ENCODE measurements around the gene GMEB2.
"Not testable (repeated sequence)": the region's sequence is repeated elsewhere in the genome, so short reads cannot be mapped to it uniquely, and the experiment has no call there.

The GMEB2 gene

DNA sequence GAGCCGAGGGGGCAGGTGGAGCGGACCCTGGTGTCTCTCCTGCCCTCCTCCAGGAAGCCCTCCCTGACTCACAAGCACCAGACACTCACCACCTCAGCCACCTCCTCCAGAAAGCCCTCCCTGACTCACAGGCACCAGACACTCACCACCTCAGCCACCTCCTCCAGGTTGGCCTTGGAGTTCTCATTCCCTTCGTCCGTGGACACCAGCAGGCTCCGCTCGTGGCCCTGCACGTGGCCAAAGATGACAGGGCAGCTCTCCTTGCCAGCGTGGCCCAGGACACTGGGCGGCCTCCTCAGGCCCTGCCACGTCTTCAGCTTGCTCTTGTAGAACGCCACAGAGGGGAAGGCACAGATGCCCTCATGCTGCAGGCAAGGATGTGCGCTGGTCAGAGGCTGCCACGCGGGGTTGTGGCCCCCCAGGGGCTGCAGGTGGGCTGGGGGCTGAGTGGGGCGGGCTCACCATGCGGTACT is 66.5 kb downstream of the GMEB2 start:
- DNase-seq (ENCODE audit: low read depth in 2 of 2) = no peak

DNA sequence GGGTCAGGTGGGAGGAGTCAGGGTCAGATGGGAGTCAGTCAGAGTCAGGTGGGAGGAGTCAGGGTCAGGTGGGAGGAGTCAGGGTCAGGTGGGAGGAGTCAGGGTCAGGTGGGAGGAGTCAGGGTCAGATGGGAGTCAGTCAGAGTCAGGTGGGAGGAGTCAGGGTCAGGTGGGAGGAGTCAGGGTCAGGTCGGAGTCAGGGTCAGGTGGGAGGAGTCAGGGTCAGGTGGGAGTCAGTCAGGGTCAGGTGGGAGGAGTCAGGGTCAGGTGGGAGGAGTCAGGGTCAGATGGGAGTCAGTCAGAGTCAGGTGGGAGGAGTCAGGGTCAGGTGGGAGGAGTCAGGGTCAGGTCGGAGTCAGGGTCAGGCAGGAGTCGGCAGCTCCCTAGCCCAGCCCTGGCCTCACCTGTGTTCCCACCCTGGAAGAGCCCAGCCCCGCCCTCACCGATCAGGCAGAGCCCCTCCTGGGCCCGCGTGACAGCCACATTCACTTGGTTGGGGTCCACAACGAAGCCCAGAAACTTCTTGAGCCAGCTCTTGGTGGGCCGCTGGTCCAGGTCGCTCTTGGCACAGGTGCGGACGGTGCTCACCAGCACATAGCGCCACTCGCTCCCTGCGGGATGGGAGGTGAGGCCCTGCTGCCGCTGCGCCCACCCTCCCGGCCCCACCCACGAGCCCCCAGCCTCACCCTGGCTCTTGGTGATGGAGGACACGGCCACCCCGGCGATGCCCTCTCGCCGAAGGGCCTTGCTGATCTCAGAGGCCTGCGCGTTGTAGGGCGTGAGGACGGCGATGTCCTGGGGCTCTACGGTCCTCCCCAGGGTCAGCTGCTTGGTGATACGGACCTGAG is 67.2 kb downstream of the GMEB2 start:
- DNase-seq (ENCODE audit: low read depth in 2 of 2) = not testable (repeated sequence)

DNA sequence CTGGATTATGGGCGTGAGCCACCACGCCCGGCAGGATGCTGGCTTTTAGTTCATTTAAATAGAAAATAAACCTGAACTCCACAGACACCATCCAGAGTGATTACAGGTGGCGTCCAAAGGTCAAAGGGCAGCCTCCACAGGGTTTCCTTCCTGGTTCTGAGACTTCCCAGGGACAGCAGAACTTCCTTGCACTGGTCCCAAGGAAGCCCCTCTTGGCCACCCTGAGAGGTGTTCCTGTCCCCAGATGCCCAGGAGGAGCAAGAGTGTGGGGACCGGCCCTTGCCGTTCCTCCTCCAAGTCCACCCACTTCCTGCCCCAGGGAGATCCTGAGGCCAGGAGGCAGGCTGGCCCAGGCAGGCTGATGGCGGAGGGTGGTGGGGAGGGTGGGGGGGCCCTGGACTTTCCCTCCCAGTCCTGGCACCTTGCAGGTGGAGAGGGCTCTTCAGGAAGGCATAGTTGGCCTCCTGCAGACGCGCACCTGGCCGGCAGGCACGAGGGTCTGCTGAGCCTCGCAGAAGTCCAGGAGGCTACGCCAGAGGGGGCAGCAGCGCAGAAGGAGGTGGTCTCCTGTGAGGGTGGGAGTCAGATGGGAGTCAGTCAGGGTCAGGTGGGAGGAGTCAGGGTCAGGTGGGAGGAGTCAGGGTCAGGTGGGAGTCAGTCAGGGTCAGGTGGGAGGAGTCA is 68.0 kb downstream of the GMEB2 start:
- no peak for DNase-seq (ENCODE audit: low read depth in 2 of 2)

DNA sequence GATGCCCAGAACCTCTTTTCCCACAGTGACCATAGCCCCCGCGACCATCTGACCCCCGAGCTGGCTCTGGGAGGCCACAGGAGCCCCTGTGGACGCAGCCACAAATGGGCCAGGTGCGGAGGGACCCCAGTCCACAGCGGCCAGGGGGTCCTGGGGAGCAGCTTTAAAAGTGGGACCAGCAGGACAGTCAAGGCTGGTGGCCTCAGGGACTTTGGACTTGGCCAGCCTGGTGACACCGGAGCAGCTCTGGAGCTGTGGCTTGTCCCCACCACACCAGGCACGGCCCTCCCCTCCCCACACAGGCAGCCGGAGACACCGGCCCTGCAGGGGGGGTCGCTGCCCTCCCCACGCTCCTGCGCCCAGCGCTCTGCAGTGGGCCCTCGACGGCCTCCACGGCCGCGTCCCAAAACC is 69.4 kb downstream of the GMEB2 start:
- DNase-seq (ENCODE audit: low read depth in 2 of 2) = no peak

DNA sequence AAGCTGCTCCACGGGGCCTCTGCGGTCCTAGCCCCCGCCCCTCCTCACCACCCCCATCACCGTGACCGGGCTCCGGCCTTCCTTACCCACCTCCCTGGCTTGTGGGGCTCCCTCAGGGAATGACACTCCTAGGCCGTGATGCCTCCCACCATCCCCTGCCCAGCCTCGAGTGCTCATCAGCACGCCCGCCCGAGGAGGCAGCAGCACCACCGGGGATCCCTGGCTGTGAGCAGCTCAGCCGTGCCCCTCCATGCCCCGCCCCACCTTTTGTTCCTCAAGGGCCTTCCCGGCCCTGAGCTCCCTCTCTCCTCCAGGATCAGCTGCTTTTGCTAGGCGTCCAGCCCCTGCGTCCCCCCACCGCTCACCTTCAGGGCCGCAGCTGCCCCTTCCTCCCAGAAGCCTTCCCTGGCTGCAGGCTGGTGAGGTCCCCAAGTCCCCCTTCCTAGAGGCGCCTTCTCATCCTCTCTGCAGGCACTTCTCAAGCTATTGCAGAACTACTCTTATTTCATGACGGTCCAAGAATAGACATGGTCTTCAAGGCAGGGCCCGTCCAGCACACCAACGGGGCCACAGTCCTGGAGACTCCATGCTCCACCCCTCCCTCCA is 69.9 kb downstream of the GMEB2 start:
- DNase-seq (ENCODE audit: low read depth in 2 of 2) = no peak

DNA sequence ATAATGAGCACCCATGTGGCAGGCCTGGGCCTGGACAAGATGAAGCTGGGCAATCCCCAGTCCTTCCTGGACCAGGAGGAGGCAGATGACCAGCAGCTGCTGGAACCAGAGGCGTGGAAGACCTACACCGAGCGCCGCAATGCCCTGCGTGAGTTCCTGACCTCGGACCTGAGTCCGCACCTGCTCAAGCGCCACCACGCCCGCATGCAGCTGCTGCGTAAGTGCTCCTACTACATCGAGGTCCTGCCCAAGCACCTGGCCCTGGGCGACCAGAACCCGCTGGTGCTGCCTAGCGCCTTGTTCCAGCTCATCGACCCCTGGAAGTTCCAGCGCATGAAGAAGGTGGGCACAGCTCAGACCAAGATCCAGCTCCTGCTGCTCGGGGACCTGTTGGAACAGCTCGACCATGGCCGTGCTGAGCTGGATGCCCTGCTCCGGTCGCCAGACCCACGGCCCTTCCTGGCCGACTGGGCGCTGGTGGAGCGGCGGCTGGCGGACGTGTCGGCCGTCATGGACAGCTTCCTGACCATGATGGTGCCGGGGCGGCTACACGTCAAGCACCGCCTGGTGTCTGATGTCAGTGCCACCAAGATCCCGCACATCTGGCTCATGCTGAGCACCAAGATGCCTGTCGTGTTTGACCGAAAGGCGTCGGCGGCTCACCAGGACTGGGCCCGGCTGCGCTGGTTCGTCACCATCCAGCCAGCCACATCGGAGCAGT is 71.1 kb downstream of the GMEB2 start:
- DNase-seq (ENCODE audit: low read depth in 2 of 2) = no peak

DNA sequence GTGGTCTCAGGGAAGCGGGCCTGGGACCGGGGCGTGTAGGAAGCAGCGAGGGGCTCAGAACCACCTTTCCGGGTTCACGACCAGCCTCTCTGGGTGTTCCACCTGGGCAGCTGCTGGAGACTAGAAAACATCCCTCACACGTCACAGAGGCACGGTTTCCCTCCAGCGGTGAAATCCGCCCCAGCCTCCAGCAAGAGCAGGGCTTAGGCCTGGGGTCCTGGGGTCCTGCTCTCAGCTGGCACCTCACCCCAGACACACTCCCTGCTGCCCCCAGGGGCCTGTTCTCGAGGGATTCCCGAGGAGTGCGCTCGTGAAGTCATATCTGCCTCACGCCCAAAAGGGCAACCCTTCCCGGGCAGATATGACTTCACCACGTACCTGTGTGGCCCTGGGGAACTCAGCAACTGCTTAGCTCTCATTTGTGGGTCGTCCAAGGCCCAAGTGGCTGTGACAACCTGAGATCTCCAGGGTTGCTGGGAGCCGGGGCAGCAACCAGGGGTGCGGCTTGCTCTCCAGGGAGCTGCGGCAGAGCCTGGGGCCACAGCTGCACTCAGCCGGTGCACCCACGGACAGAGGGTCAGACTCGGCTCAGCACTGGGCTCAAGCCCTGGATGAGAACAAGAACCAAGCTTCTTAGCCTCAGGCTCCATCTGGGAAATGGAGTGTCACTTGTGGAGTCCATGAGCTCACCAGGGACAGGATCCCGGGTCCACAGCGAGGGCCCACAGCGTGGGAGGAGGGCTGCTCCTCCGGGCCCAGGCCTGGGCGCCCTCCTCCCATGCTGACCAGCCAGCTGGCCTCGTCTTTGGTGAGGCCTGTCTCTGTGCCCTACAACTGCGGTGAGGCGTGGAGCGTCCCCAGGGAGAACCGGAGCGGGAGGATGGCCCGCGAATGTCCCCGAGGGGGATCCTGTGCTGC is 72.3 kb downstream of the GMEB2 start:
- no peak for DNase-seq (ENCODE audit: low read depth in 2 of 2)

DNA sequence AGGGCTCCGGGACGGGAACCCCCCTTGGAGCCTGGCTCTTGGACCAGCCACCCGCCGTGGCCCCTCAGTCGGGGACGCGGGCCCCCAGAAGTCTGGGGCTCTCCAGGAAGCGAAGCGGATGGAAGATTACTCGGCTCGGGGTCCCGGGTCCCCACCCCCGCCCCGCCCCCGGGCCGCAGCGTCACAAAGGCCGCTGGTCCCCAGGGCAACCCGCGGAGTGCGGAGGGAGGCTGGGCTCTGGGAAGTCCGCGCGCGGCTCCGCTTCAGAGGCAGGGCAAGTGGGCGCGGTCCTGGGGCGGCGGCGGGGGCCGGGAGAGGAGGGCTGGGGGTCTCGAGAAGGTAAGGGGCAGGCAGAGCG is 73.0 kb downstream of the GMEB2 start, which contains the start of gene FNDC11:
TSS of gene FNDC11 (plus strand) at position 227 of the 358 bp plus-strand sequence. CDS start 1,505 bp downstream, outside the sequence.
- DNase-seq (ENCODE audit: low read depth in 2 of 2) = peak in 1 of 2 donors; percentile 48

DNA sequence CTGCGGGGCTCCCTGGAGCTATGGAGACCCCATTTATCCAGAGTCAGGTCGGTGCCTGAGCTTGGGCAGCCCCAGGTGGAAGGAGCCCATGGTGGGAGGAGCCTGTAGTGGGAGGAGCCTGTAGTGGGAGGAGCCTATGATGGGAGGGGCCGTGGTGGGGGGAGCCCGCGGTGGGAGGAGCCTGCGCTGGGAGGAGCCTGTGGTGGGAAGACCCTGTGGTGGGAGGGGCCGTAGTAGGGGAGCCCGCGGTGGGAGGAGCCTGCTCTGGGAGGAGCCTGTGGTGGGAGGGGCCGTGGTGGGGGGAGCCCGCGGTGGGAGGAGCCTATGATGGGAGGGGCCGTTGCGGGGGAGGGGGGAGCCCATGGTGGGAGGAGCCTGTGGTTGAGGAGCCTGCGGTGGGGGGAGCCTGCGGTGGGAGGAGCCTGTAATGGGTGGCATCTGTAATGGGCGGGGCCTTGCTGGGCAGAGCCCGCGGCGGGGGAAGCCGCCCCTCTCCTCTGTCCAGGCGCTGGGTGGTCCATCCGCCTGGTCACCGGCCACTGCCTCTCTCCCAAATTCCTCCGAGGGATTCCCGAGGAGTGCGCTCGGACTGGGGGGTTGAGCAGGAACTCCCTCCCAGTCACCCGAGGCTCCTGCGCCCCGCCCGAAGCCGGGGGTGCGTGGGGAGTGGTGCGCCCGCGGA is 73.5 kb downstream of the GMEB2 start:
- DNase-seq (ENCODE audit: low read depth in 2 of 2) = peak; percentile 61 to 78

DNA sequence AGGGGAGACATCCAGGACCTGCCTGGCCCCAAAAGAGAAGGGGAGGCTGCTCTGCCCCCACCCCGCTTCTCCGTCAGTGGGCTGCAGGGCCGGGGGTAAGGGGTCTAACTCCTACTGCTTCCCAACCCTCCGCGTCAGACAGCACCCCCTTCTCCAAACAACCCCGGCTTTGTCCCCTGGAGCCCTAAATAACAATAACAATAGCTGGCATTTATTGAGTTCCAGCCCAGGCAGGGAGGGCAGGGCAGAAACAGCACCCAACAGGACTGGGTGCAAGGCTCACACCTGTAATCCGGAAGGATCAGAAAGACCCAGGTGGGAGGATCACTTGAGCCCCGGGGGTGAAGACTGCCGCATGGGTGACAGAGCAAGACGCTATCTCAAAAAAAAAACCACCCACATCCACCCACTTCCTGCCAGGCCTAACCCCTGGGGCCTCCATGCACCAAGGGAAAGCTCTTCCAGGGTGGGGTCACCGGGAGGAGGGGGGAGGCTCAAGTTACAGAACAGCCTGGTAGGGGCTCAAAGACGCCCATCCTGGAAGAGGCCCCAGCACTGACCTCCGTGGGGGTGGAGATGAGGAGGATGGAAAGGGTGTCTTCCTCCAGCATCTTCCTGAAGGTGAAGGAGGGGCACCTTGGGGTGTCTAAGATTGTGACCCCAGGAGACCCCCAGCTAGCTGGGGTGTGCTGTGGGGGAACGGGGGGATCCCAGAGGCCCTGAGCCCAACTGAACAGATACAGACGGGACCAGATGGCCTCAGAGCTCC is 74.2 kb downstream of the GMEB2 start:
- DNase-seq (ENCODE audit: low read depth in 2 of 2) = peak in 1 of 2 donors; percentile 27

DNA sequence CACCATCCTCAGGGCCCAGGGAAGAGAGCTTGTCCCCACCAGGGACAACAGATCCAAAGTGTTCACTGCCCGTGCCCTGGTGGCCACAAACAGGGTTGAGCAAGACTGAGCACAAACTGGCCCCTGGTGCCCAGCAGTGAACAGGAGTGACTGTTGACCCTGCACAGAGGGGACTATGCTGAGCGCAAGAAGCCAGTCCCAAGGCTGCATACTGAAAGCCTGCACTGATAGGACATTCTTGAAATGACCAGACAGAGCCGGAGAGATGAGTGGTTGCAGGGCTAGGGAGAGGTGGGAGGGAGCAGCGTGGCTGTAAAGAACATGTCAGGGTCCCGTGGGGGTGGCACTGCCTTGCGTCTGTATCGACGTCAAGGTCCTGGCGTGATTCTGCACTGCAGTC is 75.8 kb downstream of the GMEB2 start:
- no peak for DNase-seq (ENCODE audit: low read depth in 2 of 2)

DNA sequence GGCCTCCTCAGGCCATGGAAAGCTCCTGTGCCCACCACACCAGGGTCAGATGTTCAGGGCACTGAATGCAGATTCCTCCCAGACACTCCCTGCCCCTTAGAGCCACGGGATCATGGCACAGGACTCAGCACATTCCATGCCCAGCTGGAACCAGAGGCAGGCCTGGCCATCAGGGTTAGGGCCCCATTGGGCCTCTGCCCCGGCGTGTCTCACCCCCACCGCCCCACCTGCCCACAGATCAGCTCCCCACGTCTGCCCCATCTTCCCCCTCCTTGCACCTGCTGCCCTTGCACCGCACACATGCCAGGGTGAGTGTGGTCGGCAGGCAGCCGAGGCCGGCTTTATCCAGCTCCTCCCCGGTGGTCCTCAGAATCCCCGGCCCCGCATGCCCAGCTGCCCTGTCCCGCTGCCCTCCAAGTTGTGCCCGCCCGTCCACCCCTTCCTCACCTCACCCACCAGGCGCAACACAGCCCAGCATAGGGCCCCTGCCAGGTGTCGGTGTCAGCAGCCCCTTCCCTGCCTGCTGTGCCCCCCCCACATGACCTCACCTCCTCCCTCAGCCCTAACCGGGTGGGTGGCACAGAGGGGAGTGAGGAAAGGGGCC is 77.1 kb downstream of the GMEB2 start:
- DNase-seq (ENCODE audit: low read depth in 2 of 2) = no peak

DNA sequence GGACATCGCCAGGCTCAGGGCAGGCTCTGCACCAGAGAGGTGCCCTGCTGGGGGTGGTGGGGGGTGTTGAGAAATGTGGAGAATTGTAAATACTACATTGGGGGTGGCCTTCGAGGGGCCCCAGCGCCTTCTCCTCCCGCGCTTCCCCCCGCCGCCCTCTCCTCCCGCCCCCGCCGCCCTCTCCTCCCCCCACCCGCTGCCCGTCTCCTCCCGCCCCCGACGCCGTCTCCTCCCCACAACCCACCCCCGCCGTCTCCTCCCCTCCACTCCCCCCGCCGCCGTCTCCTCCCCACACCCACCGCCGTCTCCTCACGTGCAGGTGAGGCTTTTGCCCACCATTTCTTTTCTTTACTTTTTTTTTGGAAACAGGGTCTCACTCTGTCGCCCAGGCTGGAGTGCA is 77.9 kb downstream of the GMEB2 start:
- DNase-seq (ENCODE audit: low read depth in 2 of 2) = no peak

DNA sequence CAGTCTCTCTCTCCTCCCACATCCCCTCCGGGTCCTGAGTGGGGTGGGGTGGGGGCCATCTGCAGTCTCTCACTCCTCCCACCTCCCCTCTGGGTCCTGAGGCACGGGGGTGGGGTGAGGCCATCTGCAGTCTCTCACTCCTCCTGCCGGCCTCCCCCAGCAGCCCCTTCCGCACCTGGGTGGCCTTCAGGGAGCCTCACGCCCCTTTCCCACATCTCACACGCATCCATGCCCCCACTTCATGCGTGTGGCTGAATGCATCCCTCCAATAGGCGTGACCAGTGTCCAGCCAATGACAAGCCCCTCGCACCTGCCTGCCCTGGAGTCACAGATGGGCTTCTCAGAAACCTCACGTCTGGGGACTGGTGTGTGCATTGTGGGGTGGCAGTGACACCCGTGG is 78.4 kb downstream of the GMEB2 start:
- DNase-seq (ENCODE audit: low read depth in 2 of 2) = no peak

DNA sequence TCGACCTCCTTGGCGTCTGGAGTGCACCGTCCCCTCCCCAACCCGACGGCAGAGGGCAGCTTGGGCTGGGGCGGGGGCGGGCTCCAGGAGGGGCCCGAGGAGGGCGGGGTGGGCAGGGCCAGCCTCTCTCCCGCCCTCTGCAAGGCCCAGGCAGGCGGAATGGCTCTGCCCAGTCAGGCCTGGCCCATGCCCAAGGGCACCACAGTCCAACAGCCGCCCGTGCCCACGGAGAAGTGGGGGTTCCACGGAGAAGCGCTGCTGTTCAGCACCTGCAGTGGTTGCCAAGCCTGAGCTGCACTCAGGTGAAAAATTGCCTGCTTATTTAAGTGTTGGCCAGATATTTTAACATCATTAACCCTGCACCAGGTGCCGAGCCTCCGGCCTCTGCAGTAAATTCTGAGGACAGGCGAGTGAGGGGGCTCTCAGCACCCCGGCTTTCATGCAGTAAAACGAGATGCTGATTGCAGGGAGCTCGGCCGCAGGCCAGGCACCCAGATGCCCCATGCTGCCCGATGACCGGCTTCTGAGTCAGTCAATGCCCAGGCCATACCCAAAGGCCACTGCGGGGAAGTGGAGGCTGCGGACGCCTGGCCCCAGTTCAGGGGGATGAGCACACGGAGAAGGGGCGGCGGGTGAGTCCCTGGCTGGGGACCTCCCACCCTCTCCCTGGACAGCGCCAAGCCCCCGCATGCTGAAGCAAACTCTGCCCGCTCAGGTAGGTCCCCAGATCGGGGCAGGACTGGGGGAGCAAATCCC is 79.0 kb downstream of the GMEB2 start, which contains the start of gene SRMS:
TSS of gene SRMS (minus strand) at position 25 of the 756 bp plus-strand sequence. CDS start 286 bp downstream, outside the sequence.
- no peak for DNase-seq (ENCODE audit: low read depth in 2 of 2)

DNA sequence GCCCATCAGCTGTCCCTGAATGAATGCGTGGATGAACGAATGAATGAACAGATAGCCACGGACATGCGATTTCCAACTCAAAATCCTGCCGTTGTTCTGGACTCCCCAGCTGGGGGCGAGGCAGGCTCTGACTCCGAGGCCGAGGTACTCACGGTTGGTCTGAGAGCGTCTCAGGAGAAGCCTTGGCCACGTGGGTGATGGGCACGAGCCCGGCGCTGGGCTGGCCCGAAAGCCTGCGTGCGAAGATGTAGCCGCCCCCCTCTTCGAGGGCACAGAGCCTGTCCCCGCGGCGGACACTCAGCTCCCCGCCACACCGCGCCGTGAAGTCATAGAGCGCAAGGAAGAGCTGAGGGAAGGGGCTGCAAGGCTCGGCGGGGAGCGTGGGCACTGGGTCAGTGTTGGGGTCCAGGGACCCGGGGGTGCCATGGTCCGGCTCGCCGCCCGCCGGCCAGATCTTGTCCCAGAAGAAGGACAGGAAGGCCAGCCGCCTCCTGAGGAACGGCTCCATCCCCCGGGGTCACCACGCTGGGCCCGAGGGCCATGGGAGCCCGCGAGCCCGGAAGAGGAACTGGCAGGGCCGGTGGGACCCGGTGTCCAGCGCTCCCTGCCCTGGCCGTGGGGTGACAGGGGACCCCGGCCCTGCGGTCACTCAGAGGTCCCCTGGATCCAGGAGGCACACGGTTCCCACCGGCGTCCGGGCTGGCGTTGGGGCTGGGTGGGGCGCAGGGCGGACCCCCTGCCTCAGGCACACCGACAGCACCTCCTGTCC is 79.8 kb downstream of the GMEB2 start:
- no peak for DNase-seq (ENCODE audit: low read depth in 2 of 2)

DNA sequence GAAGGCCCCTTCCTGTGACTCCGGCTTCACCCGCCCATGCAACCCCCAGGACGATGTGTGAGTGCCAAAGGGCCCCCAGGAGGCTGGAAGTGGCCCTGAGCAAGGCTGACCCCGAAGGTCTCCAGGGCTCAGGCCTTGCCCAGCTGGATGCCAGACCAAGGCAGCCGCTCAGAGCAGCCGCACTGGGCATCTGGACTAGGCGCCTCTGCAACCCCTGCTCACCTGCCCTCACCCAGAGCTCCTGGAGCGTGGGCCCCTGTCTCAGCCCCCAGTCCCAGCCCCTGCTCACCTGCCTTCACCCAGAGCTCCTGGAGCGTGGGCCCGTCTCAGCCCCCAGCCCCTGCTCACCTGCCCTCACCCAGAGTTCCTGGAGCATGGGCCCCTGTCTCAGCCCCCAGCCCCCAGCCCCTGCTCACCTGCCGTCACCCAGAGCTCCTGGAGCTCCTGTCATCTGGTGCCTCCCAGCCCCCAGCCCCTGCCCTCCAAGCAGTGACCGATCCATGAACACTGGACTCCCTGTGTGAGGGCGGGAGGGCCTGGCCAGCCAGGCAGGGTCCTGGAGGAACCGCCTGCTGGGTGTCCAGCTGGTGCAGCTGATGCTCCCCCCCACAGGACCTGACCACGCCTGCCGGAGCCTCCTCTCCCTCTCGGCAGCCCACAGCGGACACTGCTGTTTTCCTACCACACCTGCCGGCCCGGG is 80.5 kb downstream of the GMEB2 start:
- no peak for DNase-seq (ENCODE audit: low read depth in 2 of 2)

All from stimulated activated CD8-positive, alpha-beta memory T cell treated with anti-CD3 and anti-CD28 coated beads, Interleukin-15, amount 100 ng/mL, for 4 hours (primary cell).